Epithelial cell of proximal tubule (primary cell): ENCODE measurements around the gene MTFR2. TPM values are rescaled to one million over a fixed set of nuclear protein-coding genes. Genes with fewer than 3 reads are reported as not detected.
A peak's percentile ranks its signal among the peaks of the same experiment; 100 is the strongest.
"Not testable (repeated sequence)": the region's sequence is repeated elsewhere in the genome, so short reads cannot be mapped to it uniquely, and the experiment has no call there.

Source experiments
- DNase-seq: peaks from one replicate; pipeline ENCODE4 v3.0.0-alpha.2; 2011; ENCODE audit warnings: low read depth
- H3K4me3 ChIP-seq: 2 replicates; pipeline ENCODE4 v1.5.1; 2011; ENCODE audit warnings: low read depth, mild to moderate bottlenecking, low read length
- CTCF ChIP-seq: conservative IDR thresholded peaks from 2 replicates; pipeline ENCODE4 v1.5.1; 2012; ENCODE audit warnings: low read depth, mild to moderate bottlenecking, low read length
- total RNA-seq: library from RNA; depleted of rRNA; stranded (reverse); fragments of >200 nt; gene quantifications from 2 replicates; pipeline ENCODE4 v1.2.3, GENCODE V29; 2015

Gene MTFR2
- total RNA-seq, 1 donor from 2014 or later, result 18.6 TPM

DNA sequence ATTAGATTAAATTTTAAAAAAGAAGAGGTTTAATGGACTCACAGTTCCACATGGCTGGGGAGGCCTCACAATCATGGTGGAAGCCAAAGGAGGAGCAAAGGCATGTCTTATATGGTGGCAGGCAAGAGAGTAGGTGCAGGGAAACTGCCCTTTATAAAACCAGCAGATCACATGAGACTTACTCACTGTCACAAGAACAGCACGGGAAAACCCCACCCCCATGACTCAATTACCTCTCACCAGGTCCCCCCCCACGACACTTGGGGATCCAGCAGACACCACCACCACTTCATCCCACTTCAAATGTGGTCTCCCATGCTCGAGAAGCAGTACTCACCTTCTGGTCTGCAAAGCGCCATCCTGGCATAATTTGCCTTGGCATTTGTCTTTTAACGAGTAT, 24.6 kb downstream of the MTFR2 start:
- TF ChIP-seq CTCF, result no peak
- DNase-seq, result peak; percentile 26

GRCh38 chr6:136224974-136225373, 25.1 kb downstream of the MTFR2 start:
- not testable (repeated sequence) for H3K4me3 ChIP-seq, DNase-seq

More for the DNA sequence above, 24.6 kb downstream of the MTFR2 start:
- H3K4me3 ChIP-seq, result no peak overlapping the region

- no peak overlapping the region for H3K4me3 ChIP-seq
- no peak for TF ChIP-seq CTCF
- DNase-seq, result no peak
Measured at GRCh38 chr6:136216503-136217401, 33.4 kb downstream of the MTFR2 start.

GRCh38 chr6:136213853-136214252, 36.3 kb downstream of the MTFR2 start:
- no peak for DNase-seq
- no peak overlapping the region for H3K4me3 ChIP-seq
- TF ChIP-seq CTCF, result no peak

DNA sequence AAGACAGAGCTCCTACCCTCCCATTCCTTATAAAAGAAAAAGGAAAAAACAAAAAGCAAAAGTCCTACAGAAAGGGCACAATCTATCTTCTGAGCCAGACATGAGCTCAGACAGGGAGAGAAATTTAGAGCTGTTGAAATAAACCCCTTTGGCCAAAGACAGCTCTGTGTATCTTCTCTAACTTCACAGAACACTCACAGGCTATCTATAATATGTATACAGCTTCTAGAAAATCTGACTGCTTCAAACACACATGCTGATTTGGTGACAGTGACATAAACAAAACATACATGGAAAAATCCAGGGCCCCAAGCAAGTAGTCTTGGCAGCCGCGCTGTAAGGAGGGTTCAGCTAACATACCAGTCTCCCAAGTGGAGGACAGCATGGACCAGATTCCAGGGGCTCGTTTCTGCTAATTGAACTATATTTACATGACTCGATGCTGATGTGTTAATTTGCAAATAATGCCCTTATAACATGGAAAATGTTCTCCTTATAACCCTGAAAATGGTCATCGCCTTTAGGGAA, 37.0 kb downstream of the MTFR2 start:
- DNase-seq, result no peak
- TF ChIP-seq CTCF, result no peak
- H3K4me3 ChIP-seq, result no peak overlapping the region

GRCh38 chr6:136212608-136213007, 37.5 kb downstream of the MTFR2 start:
- no peak overlapping the region for H3K4me3 ChIP-seq
- TF ChIP-seq CTCF, result no peak
- no peak for DNase-seq

DNA sequence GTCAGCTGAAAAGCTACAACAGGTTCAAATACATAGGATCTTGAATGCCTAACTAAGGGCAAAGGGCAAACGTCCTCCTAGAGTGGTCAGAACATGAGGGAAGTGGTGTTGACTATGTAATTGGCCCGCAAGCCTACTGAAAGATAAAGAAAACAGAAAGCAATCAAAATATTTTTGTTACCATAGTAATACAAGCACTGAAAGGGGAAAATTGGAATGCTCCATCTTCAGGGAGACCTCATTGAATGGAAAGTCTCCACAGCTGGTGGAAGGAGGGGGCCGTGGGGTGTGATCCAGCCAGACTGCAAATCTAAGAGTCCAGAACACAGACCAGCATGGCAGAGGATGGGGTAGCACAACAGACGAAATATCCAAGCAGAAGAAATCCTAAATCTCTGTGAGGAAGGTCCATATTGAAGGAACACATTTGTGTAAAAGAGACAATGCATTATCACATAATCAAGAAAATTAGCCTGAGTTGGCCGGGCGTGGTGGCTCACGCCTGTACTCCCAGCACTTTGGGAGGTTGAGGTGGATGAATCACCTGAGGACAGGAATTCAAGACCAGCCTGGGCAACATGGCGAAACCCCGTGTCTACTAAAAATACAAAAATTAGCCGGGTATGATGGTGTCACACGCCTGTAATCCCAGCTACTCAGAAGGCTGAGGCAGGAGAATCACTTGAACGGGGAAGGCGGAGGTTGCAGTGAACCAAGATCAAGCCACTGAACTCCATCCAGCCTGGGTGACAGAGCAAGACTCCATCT, 39.5 kb downstream of the MTFR2 start:
- TF ChIP-seq CTCF, result no peak
- no peak overlapping the region for H3K4me3 ChIP-seq
- no peak for DNase-seq
